NCI-H345 (cell line): ENCODE results near the gene SPDYE3.
"Not testable (repeated sequence)": the region's sequence is repeated elsewhere in the genome, so short reads cannot be mapped to it uniquely, and the experiment has no call there.

ENCODE experiments used
- DNase-seq: peaks from one replicate; lab custom pipeline; 2025; lab: John Stamatoyannopoulos, UW

The SPDYE3 gene

DNA sequence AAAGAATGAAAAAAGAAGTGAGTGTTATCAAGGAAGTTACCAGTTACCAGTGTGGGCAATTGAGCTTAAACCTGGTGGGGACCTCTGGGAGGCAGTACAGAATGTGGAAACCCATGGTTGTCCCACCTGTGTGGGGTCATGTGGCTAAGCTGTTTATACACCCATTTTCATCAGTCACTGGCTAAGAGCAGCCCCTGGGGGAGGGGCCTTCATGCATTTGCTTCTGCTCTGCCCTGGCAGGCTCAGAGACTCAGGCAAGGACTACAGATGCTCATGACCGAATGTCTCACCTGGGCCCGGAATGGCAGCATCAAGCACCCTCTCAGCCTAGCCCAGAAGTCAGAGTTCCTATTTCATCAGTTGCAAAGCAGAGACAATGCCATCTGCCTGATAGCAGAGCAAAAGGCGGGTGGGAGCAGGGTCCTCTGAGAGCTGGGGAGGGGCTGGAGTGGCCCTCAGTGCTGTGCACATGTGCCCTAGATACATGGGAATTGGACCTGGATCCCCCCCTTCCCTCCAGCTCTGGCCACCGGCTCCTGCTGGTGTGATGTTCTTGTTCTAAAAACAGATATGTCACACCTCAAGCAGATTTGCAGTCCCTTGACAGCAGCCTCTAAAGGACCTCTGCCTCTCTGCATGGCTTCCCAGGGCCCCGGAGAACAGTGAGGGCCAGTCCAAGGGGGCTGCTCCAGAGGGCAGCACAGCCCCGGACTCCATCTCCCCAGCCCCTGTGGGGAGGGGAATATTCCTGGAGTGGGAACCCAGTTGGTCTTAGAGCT, 20.1 kb upstream of the SPDYE3 start:
- DNase-seq = not testable (repeated sequence)

DNA sequence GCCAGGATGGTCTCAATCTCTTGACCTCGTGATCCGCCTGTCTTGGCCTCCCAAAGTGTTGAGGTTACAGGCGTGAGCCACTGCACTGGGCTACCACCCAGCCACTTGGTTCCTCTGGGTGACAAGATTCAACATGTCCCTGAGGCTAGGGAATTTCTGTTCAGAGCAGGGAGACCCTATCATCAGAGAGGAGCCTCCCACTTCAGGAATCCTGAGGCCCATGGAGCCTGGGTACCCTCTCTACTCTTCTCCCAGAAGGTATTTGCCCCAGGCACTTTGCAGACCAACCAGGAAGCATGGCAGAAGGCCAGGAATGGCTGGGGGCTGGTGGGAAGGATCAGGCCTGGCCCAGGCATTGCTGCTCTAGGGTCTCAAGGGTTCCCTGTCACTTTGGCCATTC, 19.2 kb upstream of the SPDYE3 start:
- DNase-seq = not testable (repeated sequence)

DNA sequence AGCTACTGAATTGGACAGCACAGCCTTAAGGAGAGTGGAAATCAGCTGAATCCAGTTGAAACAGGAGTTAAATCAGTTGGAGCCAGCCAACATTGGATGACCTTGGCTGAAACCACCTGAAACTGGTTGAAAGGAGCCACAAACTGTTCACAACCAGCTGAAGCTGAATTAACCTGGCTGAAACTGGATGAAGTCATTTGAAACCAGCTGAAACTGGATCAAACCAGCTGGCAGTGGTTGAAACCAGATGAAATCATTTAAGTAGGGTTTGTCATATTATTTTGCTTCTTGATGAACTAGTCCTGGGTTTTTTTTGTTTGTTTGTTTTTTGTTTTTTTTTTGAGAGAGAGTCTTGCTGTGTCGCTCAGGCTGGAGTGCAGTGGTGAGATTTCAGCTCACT, 15.3 kb upstream of the SPDYE3 start:
- DNase-seq = not testable (repeated sequence)

DNA sequence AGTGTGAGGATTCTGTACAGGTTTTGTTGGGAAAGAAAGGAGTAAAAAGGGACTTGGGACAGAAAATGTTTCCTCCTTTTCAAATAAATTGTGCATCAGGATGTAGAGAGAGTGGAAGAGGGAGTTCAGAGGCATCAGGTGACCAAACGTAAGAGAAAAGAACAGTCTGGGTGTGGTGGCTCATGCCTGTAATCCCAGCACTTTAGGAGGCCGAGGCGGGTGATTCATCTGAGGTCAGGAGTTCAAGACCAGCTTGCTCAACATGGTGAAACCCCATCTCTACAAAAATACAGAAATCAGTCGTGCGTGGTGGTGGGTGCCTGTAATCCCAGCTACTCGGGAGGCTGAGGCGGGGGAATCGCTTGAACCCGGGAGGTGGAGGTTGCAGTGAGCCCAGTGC, 12.2 kb upstream of the SPDYE3 start:
- not testable (repeated sequence) for DNase-seq

DNA sequence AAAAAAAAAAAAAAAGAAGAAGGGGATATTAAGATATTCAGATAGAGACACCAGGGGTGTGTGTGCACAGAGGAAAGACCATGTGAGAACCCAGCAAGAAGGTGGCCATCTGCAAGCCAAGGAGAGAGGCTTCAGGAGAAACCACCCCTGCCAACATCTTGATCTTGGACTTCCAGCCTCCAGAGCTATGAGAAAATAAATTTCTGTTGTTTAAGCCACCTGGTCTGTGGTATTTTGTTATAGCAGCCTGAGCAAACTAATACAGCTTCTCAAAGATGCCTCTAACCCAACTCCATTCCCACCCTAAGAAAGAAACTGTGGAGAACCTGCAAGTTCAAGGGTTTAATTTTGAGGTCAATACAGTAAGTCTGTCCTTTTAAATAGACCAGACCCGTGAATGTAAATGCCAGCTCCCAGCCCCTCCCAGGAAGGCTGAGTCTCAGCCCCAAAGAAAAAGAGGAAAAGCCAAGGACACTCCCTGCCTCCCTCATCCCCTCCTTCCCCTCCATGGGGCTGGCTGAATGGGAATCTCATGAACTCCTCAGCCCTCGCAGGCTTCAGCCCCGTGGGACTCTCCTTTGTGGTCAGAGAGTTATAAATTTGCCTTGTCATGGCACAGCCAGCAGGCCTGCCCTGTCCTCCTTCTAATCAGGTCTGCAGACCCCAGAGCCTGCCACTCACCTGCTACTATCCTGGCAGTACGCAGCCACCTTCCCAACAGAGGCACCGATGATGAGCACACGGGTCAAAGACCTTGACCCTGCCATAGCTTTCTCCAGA, 9.5 kb upstream of the SPDYE3 start:
- not testable (repeated sequence) for DNase-seq

DNA sequence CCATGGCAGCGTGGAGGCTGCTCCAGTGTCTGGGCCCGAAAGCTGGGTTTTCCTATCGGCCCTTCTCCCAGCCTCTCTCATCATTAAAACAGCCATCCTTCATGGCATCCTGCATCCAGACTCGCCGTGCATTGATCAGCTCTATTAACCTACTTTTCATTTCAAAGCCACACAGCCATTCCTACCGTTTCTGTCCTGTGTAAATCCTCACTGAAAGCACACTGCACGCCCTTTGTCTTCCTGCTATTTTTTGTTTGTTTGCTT, 8.9 kb upstream of the SPDYE3 start:
- DNase-seq = not testable (repeated sequence)

DNA sequence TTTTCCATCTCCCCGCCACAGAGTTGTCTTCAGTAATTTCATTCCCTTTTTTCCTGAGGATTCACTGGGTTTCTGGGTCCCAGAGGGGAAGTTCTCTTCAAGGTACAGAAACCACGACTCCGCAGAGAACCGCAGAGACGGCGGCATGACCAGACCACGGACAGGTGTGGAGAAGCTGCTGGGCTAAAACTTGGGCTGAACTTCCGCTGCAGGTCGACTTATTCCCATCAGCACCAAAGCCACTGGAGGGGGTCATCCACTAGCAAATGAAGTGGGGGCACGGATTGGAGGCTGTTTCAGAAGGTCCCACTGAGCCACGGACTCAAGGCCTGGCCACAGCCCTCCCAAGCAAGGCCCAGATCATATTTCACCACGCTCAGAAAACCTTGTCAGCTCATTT, 3.0 kb upstream of the SPDYE3 start:
- not testable (repeated sequence) for DNase-seq

DNA sequence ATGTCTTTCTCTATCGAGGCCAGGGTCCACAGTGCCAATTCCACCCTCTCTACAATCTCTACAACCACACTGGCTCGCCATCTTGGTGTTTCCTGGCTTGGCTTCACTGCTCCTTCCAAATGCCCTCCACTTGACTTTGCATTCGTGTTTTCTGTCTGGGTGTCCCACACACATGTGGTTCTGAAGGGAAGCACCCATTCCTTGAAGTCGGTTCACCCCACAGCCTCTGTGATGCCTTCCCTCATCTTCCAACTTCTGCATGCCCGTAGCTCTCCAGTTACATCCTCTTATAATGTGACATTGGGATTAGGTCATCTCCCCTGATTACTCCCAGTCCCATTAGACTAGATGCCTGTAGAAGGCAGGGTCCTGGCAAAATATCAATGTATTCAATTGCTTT, 10.8 kb downstream of the SPDYE3 start:
- DNase-seq = not testable (repeated sequence)

DNA sequence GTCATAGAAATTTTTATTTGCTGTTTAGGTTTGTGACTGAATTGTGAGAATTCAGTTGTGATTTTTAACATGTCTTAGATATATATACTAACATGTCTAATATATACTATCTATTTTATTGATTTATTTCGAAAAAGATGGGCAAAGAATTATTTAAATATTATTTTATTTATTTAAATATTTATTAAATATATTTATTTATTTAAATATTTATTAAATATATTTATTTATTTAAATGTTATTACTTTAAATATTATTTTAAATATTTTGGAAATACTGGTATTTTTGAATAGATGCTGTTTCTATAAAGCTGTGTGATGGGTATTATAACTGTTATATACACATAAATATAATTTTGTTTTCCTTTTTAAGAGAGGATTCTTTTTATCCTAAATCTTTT, 14.1 kb downstream of the SPDYE3 start:
- not testable (repeated sequence) for DNase-seq

DNA sequence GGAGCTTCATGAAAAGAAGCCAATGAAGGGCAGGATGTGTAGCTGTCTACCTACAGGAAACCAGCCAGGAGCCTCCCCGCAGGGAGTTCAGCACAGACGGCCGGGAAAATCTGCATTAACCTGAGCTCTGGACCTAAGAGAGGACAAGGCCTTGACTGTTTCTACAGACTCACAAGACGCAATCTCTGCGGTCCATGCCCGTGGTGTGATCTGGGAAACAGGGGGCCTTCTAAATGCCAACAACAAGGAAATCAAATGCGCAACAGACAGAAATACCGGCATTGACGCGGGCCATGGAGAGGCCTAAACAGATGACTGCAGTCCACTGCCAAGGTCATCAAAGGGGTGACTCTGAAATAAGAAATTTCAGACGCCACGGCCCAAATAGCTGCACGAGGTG, 16.7 kb downstream of the SPDYE3 start:
- not testable (repeated sequence) for DNase-seq

DNA sequence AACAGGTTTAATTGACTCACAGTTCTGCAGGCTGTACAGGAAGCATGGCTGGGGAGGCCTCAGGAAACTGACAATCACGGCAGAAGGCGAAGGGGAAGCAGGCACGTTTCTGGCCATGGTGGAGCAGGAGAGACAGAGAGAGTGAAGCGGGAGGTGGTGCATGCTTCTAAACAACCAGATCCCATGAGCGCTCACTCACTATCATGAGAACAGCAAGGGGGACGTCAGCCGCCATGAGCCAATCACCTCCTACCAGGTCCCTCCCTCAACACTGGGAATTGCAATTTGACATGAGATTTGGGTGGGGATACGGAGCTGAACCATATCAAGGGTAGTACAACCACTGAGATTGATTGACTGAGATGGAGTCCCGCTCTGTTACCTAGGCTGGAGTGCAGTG, 18.2 kb downstream of the SPDYE3 start:
- not testable (repeated sequence) for DNase-seq

DNA sequence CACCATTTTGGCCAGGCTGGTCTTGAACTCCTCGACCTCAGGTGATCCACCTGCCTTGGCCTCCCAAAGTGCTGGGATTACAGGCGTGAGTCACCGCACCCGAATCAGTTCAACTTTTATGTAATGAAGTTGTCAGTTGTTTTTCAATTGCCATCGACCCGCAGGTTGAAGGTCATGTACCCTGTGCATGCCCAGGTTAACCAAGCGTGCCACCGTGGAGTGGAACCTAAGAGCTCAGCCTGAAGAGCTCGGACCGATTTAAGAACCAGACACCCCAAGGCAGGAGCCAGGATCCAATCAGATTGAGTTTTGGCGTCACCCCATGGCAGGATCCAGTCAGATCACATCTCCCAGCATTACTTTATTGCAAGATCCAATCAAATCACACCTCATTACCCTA, 19.4 kb downstream of the SPDYE3 start:
- not testable (repeated sequence) for DNase-seq

DNA sequence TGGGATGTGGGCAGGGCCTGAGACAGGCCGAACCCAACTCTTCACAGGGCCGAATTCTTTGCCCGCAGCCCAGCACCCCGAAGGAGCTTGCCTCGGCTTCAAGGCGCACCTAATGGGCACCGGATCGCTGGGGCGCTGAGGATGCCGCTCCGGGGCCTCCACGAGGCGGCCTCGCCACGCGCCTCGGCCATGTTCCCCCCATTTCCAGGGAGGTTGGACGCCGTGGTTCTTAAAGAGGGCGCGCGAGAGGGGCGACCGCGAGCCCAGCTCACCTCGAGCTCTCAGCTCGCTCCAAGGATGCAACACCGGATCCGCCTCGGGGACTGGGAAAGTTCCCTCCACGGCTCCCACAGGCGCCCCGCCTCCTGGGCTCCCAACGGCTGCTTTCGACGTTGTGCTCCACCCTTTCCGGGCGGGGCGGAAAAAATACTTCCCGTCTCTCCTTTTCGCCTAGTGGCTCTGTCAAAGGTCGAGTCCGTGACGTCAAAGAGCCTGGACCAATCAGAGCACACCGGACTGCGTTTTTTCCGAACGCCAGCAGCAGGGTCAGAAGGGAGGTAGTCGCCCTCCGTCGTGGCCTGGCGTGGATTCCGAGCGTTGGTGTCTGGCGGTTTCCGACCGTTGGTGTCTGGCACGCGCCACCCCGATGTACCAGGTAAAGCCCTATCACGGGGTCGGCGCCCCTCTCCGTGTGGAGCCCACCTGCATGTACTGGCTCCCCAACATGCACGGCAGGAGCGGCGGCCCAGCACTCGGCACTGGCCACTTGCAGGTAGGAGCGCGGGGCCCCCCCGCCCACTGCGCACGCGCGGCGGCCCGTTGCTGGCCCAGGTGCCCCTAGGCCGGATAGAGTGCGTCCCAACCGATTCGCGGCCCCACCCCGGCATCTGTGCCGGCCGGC, 28.3 kb downstream of the SPDYE3 start:
- peak; percentile 91 for DNase-seq

DNA sequence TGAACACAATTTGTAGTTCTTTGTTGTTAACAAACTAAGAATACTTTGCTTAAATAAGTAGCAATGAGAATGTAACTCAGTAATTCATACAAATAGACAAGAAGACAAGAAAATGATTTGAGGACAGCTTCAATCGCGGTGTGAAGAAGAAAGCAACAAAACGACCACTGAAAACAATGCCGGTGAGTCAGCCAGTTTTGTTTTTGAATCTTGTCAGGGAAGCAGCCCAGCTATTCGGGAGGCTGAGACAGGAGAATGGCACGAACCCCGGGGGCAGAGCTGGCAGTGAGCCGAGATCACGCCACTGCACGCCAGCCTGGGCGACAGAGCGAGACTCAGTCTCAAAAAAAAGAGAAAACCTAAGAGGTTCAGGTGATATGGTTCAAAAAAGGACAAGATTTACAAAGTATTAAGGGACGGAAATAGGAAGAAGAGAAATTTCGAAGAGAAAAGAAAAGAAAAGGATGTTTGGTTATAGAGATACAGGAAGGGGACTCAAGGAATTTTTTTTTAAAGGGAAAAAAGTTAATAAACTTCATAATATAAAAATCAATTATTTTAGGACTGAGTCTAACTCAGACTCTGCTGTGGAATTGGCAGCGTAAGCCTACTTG, 30.7 kb downstream of the SPDYE3 start:
- DNase-seq = not testable (repeated sequence)

DNA sequence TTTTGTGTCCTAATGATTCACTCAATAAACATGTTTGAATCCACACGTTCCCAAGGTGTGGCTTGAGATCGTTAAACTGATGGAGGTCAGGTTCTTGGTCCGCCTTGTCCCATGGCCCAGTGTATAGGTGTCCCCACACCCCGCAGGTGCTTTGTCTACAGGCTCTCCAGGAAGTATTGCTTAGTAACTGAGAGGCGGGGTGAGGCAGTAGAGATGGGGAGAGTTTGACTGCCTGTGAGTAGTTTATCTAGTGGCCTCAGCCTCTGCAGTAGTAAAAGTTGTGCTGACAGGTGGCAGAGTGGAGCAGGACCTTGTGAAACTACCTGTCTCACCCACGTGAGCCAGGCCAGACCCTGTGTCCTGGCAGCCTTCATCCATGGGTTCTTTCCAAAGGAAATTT, 33.8 kb downstream of the SPDYE3 start:
- not testable (repeated sequence) for DNase-seq

DNA sequence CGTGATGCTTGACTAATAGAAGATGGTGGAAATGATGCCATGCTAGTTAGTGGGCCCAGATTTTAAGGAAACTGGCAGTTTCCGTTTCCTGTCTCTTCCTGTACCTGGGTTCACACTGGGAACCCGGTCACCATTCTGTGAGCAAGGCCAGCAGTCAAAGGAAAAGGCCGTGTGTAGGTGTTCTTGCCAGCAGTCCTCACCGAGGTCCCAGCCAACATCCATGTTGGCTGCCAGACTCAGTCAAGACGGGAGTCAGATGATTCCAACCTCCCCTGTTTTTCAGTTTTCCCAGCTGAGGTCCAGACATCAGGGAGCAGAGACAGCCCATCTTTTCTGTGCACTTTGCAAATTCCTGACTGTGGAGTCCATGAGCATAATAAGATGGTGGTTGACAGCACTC, 35.3 kb downstream of the SPDYE3 start:
- DNase-seq = no peak

DNA sequence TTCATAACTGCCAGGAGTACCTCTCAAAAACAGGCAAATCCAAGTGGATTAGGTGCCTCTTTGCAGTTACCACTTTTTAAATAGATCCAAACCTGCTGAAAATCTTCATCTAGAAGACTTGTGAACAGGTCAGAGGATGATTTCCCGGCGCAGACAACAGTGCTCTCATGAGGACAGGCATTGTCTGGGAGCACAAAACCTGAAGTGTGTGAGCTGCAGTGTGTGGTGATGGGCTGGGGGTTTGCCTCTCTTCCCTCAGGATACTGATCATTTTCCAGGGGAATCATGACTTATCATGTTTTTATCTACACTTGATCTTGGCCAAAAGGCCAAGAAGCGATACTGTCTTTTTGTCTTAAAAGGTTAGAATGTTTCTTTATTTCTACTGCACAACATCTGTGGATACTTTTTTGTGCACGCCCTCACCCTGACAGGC, 36.6 kb downstream of the SPDYE3 start:
- not testable (repeated sequence) for DNase-seq

DNA sequence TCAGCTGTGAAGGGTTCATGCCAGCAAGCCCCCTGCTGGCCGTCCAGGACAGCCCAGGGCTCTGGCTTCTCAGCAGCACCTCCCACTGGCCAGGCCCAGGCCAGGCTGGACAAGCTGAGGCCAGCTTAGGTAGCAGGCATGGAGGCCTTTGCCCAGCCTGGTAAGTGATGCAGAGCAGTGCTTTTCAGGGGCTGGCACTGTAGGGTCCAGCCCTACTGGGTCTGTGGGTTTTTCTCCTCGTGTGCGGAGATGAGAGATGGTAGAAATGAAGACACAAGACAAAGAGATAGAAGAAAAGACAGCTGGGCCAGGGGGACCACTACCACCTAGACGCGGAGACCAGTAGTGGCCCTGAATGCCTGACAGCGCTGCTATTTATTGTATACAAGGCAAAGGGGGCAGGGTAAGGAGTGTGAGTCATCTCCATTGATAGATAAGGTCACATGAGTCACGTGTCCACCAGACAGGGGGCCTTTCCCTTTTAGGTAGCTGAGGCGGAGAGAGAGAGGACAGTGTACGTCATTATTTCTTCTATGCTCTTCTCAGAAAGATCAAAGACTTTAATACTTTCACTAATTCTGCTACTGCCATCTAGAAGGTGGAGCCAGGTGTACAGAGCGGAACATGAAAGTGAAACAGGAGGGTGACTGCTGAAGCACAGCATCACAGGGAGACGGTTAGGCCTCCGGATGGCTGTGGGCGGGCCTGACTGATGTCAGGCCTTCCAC, 37.2 kb downstream of the SPDYE3 start:
- not testable (repeated sequence) for DNase-seq

DNA sequence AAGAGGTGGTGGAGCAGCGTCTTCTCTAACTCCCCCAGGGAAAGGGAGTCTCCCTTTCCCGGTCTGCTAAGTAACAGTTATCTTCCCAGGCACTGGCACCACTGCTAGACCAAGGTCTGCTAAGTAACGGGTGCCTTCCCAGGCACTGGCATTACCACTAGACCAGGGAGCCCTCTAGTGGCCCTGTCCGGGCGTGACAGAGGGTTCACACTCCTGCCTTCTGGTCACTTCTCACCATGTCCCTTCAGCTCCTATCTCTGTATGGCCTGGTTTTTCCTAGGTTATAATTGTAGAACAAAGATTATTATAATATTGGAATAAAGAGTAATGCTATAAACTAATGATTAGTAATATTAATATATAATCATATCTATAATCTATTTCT, 37.8 kb downstream of the SPDYE3 start:
- peak; percentile 53 for DNase-seq

DNA sequence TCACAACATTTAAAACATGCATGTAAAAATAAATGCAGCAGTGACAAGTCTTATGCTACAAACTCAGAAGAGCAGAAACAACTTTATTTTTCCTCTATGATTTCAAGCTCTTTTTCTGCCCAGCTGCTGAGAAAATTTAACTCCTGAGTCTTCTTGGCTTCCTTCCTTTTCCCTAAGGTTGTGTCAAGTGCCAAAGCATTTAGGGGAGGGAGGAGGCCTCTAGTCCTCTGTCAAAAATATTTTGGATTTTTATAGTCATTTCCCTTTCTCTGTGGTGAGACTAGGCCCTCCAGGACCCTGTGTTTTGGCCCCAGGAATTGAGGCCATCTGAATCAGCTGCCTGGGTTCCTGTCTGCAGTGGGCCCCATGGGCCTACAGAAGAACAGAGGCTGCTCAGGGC, 39.4 kb downstream of the SPDYE3 start:
- no peak for DNase-seq

DNA sequence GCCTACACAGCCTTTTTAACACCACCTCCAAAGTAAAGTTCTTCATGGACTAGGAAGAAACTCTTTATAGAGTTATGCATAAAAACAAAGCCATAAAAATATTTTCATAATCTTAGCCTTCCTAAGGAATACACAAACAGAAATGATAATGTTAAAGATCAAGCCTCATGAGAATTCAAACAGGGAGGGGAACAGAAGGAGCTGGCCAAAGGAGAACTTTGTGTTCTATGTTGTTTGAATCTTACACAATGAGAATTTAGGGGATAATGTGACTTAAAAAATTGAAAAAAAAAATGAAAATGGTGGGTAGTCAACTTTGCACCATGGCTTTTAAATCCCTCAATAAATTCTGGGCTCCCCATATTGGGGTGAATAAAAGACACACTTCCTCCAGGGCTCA, 41.3 kb downstream of the SPDYE3 start:
- DNase-seq = no peak
